IPS-20b (cell line): Measurements from ENCODE around the gene KRTAP5-4.
"Not testable (repeated sequence)": the region's sequence is repeated elsewhere in the genome, so short reads cannot be mapped to it uniquely, and the experiment has no call there.

ENCODE experiments used
- H3K27ac ChIP-seq: one replicate; pipeline ENCODE4 v1.5.1; 2013; ENCODE audit warnings: low read length
- H3K27me3 ChIP-seq: 2 replicates; pipeline ENCODE4 v1.6.1; 2013; ENCODE audit warnings: mild to moderate bottlenecking, low read length, inconsistent platforms; ENCODE audit not compliant: insufficient read depth
- H3K36me3 ChIP-seq: 2 replicates; pipeline ENCODE4 v1.6.1; 2013; ENCODE audit warnings: low read depth, mild to moderate bottlenecking, inconsistent platforms, low read length, moderate library complexity; ENCODE audit not compliant: insufficient read depth
- H3K4me1 ChIP-seq: 2 replicates; pipeline ENCODE4 v1.6.1; 2013; ENCODE audit warnings: mild to moderate bottlenecking, control low read depth, inconsistent platforms, low read length, moderate library complexity; ENCODE audit not compliant: insufficient read depth
- H3K4me3 ChIP-seq: 2 replicates; pipeline ENCODE4 v1.5.1; 2013; ENCODE audit warnings: mild to moderate bottlenecking, low read length, inconsistent platforms
- H3K9ac ChIP-seq: 2 replicates; pipeline ENCODE4 v1.6.1; 2013; ENCODE audit warnings: low read depth, mild to moderate bottlenecking, inconsistent platforms, low read length, moderate library complexity
- H3K9me3 ChIP-seq: 2 replicates; pipeline ENCODE4 v1.6.1; 2013; ENCODE audit warnings: mild to moderate bottlenecking, low read depth, low read length, inconsistent platforms; ENCODE audit not compliant: insufficient read depth

KRTAP5-4 gene

GRCh38 chr11:1622086-1622485 is at the start of gene KRTAP5-4:
Gene KRTAP5-4, minus strand, starts transcription at chr11:1622138. Its CDS starts 45 bp downstream, at chr11:1622093.
- Histone ChIP-seq H3K4me3 (no peak within 1 kb of the TSS), H3K9ac (no peak within 1 kb of the TSS), H3K9me3 (no peaks in the 10 kb centered on the region), H3K27ac (no peak within 1 kb of the TSS), H3K27me3 (no peaks in the 10 kb centered on the region; the same call in 1 of the 2 replicates), H3K4me1 (no peaks in the 10 kb centered on the region), H3K36me3 (no peaks in the 10 kb centered on the region)

GRCh38 chr11:1671658-1672057 is 49.7 kb upstream of the KRTAP5-4 start:
- peaks cover 25% of the 10 kb centered on the region; the same call in 1 of the 2 replicates for H3K27me3 ChIP-seq
- no peak overlapping the region for H3K27ac ChIP-seq
- no peak overlapping the region for H3K4me3 ChIP-seq
- no peaks in the 10 kb centered on the region for H3K9me3 ChIP-seq
- no peaks in the 10 kb centered on the region for H3K36me3 ChIP-seq
- no peaks in the 10 kb centered on the region for H3K4me1 ChIP-seq
- no peak overlapping the region for H3K9ac ChIP-seq

- Histone ChIP-seq H3K4me1 (no peaks in the 10 kb centered on the region), H3K4me3 (no peak overlapping the region), H3K27me3 (peaks cover 25% of the 10 kb centered on the region; the same call in 1 of the 2 replicates), H3K9ac (no peak overlapping the region), H3K9me3 (no peaks in the 10 kb centered on the region), H3K27ac (no peak overlapping the region), H3K36me3 (no peaks in the 10 kb centered on the region)
Measured at GRCh38 chr11:1670905-1671371, 49.0 kb upstream of the KRTAP5-4 start.

- peaks cover 25% of the 10 kb centered on the region; the same call in 1 of the 2 replicates for H3K27me3 ChIP-seq
- H3K27ac ChIP-seq, H3K36me3 ChIP-seq, H3K4me3 ChIP-seq, H3K9ac ChIP-seq, H3K9me3 ChIP-seq, H3K4me1 ChIP-seq: not testable (repeated sequence)
Measured at GRCh38 chr11:1670457-1670856, 48.5 kb upstream of the KRTAP5-4 start.

GRCh38 chr11:1669546-1670218 is 47.7 kb upstream of the KRTAP5-4 start:
- Histone ChIP-seq H3K4me1 (no peaks in the 10 kb centered on the region), H3K9ac (no peak overlapping the region), H3K27ac (no peak overlapping the region), H3K4me3 (no peak overlapping the region), H3K9me3 (no peaks in the 10 kb centered on the region), H3K27me3 (peaks cover 25% of the 10 kb centered on the region; the same call in 1 of the 2 replicates), H3K36me3 (no peaks in the 10 kb centered on the region)

- Histone ChIP-seq H3K9me3 (no peaks in the 10 kb centered on the region), H3K9ac (no peak overlapping the region), H3K36me3 (no peaks in the 10 kb centered on the region), H3K27ac (no peak overlapping the region), H3K4me1 (no peaks in the 10 kb centered on the region), H3K4me3 (no peak overlapping the region), H3K27me3 (peaks cover 18% of the 10 kb centered on the region; the same call in 1 of the 2 replicates)
Measured at GRCh38 chr11:1668911-1669473, 47.1 kb upstream of the KRTAP5-4 start.

- H3K36me3 ChIP-seq, result no peaks in the 10 kb centered on the region
- peaks cover 18% of the 10 kb centered on the region; the same call in 1 of the 2 replicates for H3K27me3 ChIP-seq
- no peak overlapping the region for H3K4me3 ChIP-seq
- no peaks in the 10 kb centered on the region for H3K9me3 ChIP-seq
- H3K9ac ChIP-seq, result no peak overlapping the region
- H3K27ac ChIP-seq, result no peak overlapping the region
- no peaks in the 10 kb centered on the region for H3K4me1 ChIP-seq
Measured at GRCh38 chr11:1667906-1668305, 46.0 kb upstream of the KRTAP5-4 start.

GRCh38 chr11:1667121-1667850 is 45.3 kb upstream of the KRTAP5-4 start:
- H3K9ac ChIP-seq, result no peak overlapping the region
- no peaks in the 10 kb centered on the region for H3K36me3 ChIP-seq
- H3K4me1 ChIP-seq, result no peaks in the 10 kb centered on the region
- no peaks in the 10 kb centered on the region for H3K9me3 ChIP-seq
- no peak overlapping the region for H3K4me3 ChIP-seq
- peaks cover 13% of the 10 kb centered on the region; the same call in 1 of the 2 replicates for H3K27me3 ChIP-seq
- no peak overlapping the region for H3K27ac ChIP-seq

- Histone ChIP-seq H3K4me3 (no peak overlapping the region), H3K36me3 (no peaks in the 10 kb centered on the region), H3K27me3 (peaks cover 6% of the 10 kb centered on the region; the same call in 1 of the 2 replicates), H3K4me1 (no peaks in the 10 kb centered on the region), H3K9ac (no peak overlapping the region), H3K9me3 (no peaks in the 10 kb centered on the region), H3K27ac (no peak overlapping the region)
Measured at GRCh38 chr11:1665313-1665712, 43.4 kb upstream of the KRTAP5-4 start.

GRCh38 chr11:1662699-1663283 is 40.9 kb upstream of the KRTAP5-4 start:
- not testable (repeated sequence) for H3K36me3 ChIP-seq, H3K4me1 ChIP-seq, H3K4me3 ChIP-seq, H3K9ac ChIP-seq, H3K9me3 ChIP-seq, H3K27me3 ChIP-seq, H3K27ac ChIP-seq

GRCh38 chr11:1661454-1662269 is 39.7 kb upstream of the KRTAP5-4 start:
- H3K4me1 ChIP-seq, H3K4me3 ChIP-seq, H3K27ac ChIP-seq, H3K36me3 ChIP-seq, H3K9ac ChIP-seq, H3K9me3 ChIP-seq, H3K27me3 ChIP-seq: not testable (repeated sequence)
